ENCODE data around the gene OTOG.

OTOG gene

DNA sequence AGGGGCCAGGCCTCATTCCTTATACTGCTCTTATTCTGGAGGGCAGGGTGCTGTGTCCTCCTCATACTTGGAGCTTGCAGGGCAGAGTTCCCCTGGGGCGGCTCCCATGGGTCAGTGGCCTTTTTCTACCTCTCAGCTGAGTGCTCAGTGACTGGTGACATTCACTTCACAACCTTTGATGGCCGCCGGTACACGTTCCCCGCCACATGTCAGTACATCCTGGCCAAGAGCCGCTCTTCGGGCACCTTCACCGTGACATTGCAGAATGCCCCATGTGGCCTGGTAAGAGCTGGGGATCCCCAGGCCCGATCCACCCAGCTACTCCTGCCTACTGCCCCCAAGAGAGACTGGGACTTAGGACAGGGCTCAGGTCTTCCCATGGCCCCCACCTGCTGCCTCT, 14.5 kb downstream of the OTOG start:
- no peak for DNase-seq (ENCODE audit: low read depth)

DNA sequence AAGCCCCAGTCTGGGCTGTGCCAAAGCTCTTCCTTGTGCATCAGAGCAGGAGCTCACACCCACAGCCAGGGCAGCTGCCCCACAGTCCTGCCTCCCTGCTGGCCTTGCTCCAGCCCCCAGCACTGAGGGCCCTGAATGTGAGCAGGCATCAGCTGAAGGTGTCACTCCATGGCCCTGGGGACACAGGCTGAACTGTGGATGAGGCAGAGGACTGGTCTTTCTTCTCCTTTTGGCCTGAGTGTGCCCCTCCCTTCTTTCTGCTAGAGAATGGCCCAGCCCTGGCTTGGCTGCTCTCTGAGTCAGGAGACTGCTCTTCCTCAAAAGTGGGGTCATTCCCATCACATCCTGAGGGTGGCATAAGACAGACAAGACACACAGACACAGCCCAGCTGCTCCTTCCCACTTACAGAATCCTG, 16.2 kb downstream of the OTOG start:
- DNase-seq (ENCODE audit: low read depth): no peak

DNA sequence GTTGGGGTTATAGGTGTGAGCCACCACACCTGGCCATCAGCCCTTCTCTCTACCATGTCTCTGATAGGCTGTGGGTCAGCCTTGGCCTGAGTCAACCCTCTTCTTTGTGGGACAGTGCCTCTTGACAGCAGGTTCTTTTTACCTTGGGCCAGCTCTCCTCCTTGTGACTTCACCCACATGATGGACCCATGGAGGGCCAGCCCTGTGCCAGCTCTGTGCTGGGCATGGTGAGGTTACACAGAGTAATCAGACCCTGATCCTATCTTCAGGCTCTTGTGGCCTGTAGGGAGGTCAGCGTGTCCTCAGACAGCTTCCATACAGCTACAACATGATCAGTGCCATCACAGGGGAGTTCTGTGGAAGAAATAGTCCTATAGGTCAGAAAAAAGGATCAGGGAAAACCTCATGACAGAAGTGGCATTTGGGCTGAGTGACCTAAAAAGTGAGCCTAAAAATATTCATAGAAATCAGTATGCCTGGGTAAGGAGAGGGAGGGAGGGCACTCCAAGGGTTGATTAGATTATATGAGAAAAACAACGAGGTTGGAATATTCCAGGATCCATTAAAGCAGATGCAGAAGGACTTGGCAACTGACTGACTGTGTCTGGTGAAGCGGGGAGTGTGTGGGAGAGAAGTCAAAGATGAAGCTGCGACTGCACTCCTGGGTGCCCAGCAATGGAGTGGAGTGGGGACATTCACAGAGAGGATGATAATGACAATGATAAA, 17.1 kb downstream of the OTOG start:
- DNase-seq (ENCODE audit: low read depth): no peak

DNA sequence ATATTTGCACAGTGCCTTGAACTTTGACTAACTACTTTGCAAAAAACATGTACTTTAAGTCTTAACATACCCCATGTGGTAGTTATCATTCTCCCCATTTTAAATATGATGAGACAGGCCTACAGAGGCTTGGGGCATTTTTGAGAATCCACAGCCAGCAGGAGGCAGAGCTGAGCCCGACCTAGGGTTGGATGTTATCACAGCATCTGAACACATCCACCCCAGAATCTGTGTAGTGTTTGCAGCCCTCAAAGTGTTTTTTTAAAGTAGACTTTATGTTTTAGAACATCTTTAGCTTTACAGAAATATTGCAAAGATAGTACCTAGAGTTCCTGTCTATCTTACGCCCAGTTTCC, 17.6 kb downstream of the OTOG start:
- DNase-seq (ENCODE audit: low read depth): no peak

DNA sequence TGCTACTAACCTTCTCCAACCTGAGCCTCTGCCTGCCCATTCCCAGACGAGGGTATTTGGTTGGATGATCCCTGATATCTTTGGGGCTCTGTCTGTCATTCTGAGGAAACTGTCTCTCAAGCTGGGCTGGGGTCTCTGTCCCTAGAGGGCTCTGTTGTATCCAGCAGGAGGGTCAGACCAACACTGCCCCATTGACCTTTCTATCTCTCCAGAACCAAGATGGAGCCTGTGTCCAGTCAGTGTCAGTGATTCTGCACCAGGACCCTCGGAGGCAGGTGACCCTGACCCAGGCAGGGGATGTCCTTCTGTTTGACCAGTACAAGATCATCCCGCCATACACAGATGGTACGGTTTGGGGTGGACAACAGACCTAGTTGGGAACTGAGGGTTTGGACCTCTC, 21.9 kb downstream of the OTOG start:
- DNase-seq (ENCODE audit: low read depth): no peak

DNA sequence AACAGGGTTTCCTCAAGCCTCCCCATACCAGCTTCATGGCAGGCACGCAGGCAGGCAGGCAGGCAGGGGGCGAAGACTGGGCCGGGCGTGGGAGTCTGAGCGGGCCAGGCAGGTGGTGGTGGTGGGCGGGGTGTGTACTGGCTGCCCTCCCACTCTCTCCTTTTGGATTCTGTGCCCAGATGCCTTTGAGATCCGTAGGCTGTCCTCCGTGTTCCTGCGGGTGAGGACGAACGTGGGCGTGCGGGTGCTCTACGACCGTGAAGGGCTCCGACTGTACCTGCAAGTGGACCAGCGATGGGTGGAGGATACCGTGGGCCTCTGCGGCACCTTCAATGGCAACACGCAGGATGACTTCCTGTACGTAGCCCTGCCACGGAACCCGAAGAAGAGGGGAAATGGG, 23.0 kb downstream of the OTOG start:
- no peak for DNase-seq (ENCODE audit: low read depth)

DNA sequence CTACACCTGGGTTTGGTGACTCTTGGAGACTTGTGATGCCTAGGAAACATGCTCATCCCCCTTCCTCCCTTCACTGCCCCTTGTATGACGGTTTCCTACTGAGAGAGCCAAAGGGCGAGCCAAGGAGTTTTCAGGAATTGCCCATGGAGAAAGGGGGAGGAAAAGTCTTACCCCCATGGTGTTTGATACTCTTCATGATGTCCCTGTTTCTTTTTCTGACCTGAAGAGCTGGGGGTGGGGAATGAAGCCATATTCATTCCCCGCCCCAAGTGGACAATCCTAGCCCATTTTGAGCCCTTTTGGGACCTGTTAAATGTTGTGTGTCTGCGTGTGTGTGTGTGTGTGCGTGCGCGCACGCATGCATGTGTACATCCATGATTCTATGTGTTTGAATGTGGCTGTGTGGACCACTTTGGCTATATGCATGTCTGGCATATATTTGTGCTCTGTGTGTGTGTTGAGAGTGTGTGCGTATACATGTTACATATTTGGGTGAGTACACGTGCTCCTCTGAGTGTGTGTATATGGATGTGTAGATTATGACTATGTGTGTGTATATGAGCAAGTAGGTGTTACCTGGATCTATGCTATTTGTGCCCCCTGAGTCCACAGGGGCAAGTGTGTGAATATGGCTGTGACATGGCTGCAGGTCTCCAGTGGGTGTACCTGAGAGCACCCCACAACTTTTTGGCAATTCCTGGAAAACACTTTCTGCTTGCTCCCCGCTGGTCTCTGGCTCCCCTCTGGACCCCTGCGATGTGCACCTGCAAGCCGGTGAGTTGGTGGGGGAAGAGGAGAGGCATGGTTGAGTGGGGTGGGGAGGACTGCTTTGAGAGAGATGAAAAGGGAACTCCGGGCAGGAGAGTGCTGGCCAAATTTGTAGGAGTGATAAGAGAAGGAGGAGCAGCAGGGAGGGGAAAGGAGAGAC, 24.6 kb downstream of the OTOG start:
- DNase-seq (ENCODE audit: low read depth): no peak

DNA sequence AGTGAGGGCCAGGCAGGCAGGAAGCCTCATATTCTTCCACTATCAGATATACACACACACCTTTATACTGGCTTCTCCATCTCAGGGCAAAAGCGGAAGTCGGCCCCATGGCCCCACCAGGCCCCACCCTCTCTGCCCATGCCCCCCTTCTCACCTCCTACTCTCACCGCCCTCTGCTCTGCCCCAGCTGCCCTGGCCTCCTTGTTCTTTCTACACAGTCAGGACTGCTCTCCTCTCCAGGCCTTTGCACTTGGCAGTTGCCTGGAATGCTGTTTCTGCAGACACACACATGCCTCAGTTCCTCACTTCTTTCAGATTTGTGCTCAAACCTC, 25.3 kb downstream of the OTOG start:
- no peak for DNase-seq (ENCODE audit: low read depth)

DNA sequence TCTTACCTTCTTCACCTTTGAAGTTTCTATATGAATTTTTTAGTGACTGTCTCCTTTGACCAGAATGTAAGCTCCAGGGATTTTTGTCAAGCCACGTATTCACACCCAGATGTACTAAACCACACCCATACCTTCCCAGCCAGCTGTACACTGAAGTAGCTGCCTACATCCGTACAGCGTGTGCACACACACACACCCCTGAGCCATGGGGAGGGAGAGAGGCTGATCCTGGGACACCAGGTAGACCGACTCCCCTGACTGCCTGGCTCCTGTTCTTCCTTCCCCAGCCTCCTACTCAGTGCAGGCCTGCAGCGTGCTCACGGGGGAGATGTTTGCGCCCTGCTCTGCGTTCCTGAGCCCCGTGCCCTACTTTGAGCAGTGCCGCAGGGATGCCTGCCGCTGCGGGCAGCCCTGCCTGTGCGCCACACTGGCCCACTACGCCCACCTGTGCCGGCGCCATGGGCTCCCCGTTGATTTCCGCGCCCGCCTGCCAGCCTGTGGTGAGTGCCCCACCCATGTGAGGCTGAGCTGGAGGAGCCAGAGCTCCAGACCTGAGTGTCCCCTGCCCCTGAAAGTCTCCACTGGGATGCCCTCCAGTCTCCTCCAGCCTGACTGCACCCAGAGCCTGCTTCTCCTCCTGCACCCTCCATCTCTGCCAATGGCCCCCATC, 25.9 kb downstream of the OTOG start:
- no peak for DNase-seq (ENCODE audit: low read depth)

DNA sequence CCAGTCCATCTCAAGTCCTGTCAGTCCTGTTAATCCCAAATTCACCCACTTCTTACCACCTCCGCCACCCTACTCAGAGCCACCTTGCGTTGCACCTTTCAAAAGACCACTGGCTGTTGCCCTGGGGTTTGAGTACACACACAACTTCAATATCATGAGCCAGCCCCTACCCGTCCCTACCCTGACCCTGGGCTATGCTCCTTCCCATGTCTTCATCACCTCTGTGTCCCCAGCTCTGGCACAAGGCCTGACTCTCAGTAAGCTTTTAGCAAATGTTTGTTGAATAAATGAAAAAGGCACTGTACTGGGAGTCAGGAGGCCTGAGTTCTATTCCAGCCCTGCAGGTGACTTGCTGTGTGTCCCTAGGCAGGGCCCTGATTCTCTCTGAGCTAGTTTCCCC, 26.5 kb downstream of the OTOG start:
- no peak for DNase-seq (ENCODE audit: low read depth)

DNA sequence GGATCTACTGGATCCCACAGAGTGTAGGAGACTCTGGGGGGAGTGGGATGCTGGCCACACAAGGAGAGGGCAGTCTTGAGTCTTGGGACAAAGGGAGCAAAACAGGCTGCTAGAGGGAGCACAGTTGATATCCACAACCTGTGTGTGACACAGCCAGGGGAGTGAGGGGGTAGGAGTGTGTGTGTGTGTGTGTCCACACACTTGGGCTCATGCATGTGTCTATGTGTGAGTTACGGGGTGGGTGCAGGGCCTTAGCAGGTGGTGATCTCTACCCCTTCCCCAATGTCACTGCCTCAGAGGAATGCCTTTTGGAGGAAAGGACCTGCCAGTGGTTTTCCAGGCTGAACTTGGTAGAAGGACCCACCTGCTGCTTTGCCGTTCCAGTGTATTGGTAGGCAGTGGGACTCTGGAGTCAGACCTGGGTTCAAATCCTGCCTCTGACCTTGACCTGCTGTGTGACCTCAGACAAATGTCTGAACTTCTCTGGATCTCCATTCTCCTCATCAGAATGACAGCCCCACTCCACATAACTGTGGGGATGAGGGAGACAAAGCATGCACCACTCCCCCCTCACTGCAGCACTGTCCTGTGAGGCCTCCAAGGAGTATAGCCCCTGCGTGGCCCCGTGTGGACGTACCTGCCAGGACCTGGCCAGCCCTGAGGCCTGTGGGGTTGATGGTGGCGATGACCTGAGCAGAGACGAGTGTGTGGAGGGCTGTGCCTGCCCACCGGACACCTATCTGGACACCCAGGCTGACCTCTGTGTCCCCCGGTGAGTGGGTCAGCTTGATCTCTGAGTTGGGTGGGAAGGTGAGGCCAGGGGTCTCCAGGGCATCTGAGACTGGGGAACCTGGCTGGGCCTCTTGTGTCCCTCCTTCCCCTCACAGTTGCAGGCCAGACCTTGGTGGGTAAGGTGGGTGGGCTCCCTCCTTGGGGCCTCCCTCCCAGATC, 27.4 kb downstream of the OTOG start:
- DNase-seq (ENCODE audit: low read depth): no peak

DNA sequence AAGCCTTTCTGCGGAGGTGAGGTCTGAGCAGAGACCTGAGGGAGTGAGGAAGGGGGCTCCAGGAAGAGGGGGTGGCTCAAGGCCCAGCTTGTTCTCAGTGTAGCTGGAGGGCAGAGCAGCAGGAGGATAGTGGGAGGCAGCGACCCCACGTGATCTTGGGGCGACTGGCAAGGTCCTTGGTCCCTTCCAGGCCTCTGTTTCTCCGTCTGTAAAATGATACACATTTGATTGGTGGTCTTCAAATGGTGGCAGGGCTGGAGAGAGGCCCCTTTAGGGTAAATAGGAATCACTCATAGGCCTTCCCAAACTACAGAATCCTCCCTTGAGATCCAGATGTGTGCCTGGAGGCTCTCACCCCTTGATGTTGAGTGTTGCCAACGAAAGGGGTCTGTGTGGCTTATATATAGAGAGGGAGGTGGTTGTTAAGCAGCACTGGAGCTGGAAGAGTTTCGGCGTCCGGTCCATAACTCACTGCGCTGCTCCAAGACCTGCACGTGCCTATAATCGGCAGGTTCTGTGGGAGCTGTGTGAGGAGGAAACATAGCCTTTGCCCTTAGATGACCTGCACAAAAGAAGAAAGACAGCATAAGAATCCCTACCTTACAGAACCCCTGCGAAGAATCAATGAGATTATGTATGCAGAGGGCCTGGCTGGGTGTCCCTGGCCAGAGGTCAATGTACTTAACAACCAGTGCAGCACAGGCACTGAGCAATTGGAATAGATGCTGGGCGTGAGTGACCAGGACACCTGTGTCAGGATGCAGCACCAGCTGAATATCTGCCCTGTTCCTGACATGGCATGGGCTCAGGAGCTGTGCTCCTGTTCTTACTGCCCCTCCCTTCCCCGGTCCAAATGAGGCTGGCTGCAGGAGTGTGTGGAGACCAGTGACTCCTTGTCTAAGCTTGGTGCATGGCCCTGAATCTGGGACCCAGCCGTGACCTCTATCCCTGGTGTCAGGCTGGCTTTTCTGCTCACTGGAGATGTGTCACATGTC, 28.7 kb downstream of the OTOG start:
- DNase-seq (ENCODE audit: low read depth): no peak

DNA sequence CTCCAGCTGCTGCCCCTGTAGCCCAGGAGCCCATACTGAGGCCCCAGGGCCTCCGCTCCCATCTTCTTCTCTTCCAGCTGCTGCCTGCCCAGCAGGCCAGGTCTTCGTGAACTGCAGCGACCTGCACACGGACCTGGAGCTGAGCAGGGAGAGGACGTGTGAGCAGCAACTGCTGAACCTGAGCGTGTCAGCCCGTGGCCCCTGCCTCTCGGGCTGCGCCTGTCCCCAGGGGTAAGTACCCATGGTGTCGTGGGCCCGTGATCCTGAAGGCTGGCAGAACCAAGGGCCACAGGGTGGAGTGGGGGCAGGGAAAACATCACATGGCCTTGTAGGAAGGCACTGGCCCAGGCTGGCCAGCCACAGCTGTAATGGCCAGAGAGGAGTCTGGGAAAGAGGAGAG, 31.2 kb downstream of the OTOG start:
- no peak for DNase-seq (ENCODE audit: low read depth)

DNA sequence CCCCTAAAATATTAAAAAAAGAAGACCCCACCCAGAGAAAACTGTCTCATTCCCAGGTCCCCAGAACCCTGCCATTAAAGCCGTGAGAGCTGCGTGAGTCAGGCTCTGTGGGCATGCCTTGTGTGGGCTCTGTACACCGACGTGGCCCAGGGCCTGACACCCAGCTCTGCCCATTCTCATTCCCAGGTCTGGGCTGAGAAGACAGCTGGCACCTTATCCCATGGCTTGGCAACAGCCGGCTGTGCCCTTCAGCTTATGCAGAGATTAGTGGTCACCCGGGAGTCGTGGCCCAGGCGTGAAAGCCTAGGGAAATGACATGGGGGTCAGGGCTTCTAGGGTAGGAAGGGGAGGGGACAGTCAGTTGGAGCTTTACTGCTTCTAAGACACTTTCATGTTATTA, 31.9 kb downstream of the OTOG start:
- DNase-seq (ENCODE audit: low read depth): no peak

DNA sequence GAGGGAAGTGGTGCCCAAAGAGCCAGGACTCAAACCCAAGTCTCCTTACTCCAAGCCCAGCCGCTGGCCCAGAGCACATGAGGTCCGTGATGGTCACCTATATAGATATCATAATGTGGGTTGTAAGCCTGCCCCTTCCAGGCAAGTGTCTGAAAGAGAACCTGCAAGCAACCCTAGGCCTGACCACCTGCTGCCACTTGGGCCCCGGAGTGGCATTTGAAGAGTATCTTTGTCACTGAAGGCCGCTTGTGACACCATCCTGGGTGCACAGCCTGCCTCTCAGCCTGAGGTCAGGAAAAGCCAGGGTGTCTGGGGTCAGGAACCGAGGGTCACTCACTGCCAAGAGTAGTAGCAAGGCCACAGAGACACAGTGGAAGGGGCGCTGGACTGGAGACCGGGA, 32.4 kb downstream of the OTOG start:
- DNase-seq (ENCODE audit: low read depth): no peak

DNA sequence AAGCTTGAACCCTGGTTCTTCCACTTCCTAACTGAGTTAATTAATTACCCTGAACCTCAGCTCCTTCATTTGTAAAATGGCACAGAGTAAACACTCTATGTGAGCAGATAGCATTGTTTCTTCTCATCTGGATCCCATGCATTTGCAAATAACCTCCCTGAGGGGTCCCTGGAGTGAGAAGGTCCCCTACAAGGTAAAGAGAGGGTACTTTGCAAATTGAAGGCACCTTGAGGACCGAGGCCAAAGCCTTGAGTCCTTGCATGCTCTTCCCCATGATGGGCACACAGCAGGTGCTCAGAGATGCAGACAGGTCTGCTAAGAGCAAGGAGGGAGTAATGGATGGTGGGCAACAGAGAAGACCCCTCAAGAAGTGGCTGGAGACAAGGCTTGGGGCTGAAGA, 33.2 kb downstream of the OTOG start:
- no peak for DNase-seq (ENCODE audit: low read depth)

DNA sequence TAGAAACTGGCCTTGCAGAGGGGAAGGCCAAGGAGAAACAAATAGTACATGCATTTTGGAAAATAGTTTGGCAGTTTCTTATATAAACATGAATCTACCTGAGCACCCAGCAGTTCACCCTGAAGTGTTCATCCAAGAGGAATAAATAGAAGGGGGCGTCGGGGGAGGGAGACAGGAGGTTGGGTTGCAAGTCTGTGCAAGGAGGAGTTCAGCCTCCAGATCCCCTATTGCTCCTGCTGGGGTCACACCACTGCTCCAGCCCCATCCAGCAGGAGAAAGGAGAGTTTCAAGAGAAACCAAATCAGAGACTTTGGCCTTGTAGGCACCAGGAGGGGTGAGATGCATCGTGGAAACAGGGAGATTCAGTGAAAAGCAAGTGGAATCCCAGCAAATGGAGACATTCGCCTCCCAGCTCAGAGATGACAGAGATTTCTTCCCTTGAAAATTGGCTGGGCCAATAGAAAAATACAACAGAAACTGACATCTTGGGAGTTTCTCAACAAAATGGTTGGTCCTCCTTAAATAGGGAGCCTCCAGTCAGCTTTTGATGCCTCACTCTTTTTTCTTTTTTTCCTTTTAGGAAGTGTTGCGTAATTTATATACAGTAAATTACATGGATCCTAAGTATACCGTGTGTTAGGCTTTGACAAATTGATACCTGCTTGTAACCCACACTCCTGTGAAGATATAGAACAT, 34.1 kb downstream of the OTOG start:
- no peak for DNase-seq (ENCODE audit: low read depth)

DNA sequence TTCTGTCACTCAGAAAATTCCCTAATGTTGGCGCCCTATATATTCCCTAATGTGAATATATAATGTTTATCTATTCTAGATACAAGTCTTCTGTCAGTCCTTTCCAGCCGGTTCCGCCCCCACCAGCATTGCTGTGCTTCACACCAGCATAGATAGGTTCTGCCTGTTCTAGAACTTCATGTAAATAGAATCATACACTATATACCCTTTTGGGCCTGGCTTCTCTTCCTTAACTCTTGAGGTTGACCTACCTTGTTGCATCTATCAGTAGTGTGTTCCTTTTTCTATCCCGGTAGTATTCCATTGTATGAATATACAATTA, 34.6 kb downstream of the OTOG start:
- DNase-seq (ENCODE audit: low read depth): no peak

DNA sequence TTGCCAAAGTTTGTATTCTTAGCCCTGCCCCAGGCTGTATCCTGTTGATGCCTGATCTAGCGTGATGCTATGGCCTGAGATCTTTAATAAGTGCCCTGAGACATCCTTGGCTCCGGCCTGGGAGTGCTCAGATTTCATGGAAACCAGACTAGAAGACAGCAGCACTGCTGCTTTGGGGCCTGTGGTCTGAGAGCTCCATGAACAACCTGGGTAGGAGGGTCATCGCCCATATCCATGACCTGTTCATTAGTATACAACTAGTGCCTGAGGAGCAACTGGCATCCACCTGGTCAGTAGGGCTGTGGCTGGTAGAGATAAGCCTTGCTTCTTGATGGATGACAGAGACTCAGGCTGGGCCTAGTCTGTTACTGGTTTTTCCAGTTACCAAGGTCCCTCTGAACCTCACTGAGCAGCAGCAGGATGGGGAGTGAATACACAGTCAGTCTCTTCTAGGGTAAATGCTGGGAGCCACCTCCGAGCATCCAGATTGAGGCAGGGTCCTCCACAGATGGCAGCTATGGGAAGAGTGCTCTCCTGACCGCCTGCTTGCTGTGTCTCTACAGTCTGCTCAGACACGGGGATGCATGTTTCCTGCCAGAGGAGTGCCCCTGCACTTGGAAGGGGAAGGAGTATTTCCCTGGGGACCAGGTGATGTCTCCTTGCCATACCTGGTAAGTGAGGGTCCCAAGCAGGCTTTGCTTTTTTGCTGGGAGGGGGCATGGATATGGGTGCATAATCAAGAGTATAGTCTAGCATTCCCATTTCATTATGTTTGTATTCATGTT, 39.0 kb downstream of the OTOG start:
- no peak for DNase-seq (ENCODE audit: low read depth)

DNA sequence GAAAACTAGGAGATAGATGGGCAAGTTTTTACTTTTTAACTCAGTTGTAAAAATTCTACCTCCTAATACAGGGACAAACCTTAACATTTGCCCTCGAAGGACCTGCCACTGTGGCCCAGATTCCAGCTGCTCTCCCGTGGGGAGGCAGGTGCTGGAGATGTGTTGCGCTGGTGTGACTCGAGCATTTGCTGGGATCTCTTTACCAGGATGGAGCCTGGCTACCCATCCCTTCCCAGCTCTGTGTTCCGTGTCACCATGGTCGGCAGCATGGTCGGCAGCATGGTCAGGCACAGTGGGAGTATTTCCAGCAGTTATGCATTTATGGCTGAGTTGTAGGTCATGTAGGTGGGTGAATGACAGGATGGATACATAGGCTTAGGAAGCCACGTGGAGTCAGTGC, 41.1 kb downstream of the OTOG start:
- DNase-seq (ENCODE audit: low read depth): no peak

Data from activated gamma-delta T cell treated with anti-CD3 and anti-CD28 coated beads, Interleukin-2, amount 50 U/mL, for 16 hours (primary cell).